Measurements from ENCODE around the gene RASGEF1B. TPM values are rescaled to one million over a fixed set of nuclear protein-coding genes. Genes with fewer than 3 reads are reported as not detected.

The RASGEF1B gene
- total and polyA plus RNA-seq, 4 experiments from 2014 or later = 2.2 to 9.4 (median 6.6) TPM

DNA sequence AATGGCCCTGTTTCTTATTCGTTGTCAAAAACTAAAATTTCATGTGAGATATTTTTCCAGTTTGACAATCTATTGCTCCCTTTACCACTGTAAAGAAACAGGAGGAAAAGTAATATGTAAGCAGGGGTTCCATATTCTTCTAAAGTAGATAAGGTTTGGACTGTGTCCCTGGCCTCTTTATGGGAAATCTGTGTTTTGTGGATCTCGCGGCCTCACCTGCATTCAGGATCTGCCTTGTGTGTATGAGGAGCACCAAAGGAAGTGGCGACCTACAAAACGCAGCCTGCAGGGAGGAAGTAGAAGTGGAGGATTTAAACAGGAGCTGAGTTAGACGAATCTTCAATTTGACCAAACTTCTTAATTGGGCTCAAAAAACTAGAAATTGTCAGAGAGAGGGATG, 67.0 kb downstream of the RASGEF1B start:
- POLR2A ChIA-PET (ENCODE audit: partially characterized antibody) = no interaction called here
- CTCF ChIA-PET (ENCODE audit: partially characterized antibody) = interaction anchor here (1.3 kb wide), 1 partner anchor 441 kb away, joined by 3 read pairs; no protein-coding TSS in a partner anchor
- H3K4me3 ChIP-seq (ENCODE audit: low read length in 2 of 2) = no peak overlapping the region
- H3K36me3 ChIP-seq (ENCODE audit: insufficient read depth, low read length) = no peaks in the 10 kb centered on the region
- H3K4me1 ChIP-seq (ENCODE audit: insufficient read depth, low read length) = peaks cover 6% of the 10 kb centered on the region
- H3K27me3 ChIP-seq (ENCODE audit: insufficient read depth, low read length) = no peaks in the 10 kb centered on the region
- H3K27me3 Mint-ChIP-seq = peaks cover 2 to 8% of the 10 kb centered on the region in 2 donors
- intact Hi-C loops (cut with micrococcal nuclease) = loop anchor here (1.0 to 5.0 kb wide), 3 partner anchors 508 to 881 kb away; no protein-coding TSS in a partner anchor
- DNase-seq = no peak
- peaks cover 0 to 3% (median 1%) of the 10 kb centered on the region in 4 donors for H3K4me1 Mint-ChIP-seq
- no peaks in the 10 kb centered on the region for H3K9me3 ChIP-seq (ENCODE audit: control insufficient read depth in 1 of 2, low read length in 2 of 2)
- H3K27ac ChIP-seq (ENCODE audit: low read depth, low read length) = no peak overlapping the region
- peak overlapping the region in 1 of 8 donors; percentile 22 for H3K4me3 Mint-ChIP-seq
- peaks cover 0 to 2% (median 0%) of the 10 kb centered on the region in 8 donors for H3K9me3 Mint-ChIP-seq
- no peak overlapping the region for H3K27ac Mint-ChIP-seq
- H3K36me3 Mint-ChIP-seq = no peaks in the 10 kb centered on the region

DNA sequence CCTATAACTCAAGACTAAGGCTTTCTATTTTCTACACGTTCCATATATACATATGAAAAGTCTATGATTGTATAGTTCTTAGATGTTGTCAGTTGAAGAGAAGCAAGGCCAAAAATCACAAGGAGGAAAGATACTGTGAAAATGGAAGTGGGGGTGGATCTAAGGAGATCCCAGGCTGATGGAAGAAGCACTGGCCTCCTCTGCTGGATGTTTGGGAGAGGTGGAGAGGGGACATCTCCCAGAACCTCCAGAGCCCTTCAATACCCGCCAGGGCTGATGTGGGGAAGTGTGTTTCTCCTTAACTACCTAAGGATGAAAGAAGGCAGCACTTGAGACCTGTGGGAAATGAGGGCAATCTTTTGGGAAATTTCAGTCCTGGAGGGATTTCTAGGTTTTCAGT, 67.4 kb downstream of the RASGEF1B start:
- H3K36me3 Mint-ChIP-seq = no peaks in the 10 kb centered on the region
- CTCF ChIA-PET (ENCODE audit: partially characterized antibody) = interaction anchor here (1.3 kb wide), 1 partner anchor 442 kb away, joined by 3 read pairs; no protein-coding TSS in a partner anchor
- DNase-seq = no peak
- no peak overlapping the region for H3K27ac ChIP-seq (ENCODE audit: low read depth, low read length)
- H3K27me3 Mint-ChIP-seq = peaks cover 2 to 8% of the 10 kb centered on the region in 2 donors
- H3K27ac Mint-ChIP-seq = no peak overlapping the region
- H3K4me3 Mint-ChIP-seq = no peak overlapping the region
- no peak overlapping the region for H3K4me3 ChIP-seq (ENCODE audit: low read length in 2 of 2)
- H3K9me3 Mint-ChIP-seq = peaks cover 0 to 2% (median 0%) of the 10 kb centered on the region in 8 donors
- no peaks in the 10 kb centered on the region for H3K27me3 ChIP-seq (ENCODE audit: insufficient read depth, low read length)
- no peaks in the 10 kb centered on the region for H3K9me3 ChIP-seq (ENCODE audit: control insufficient read depth in 1 of 2, low read length in 2 of 2)
- POLR2A ChIA-PET (ENCODE audit: partially characterized antibody) = no interaction called here
- intact Hi-C loops (cut with micrococcal nuclease) = loop anchor here (2.0 kb wide), 1 partner anchor 509 kb away; no protein-coding TSS in a partner anchor
- no peaks in the 10 kb centered on the region for H3K36me3 ChIP-seq (ENCODE audit: insufficient read depth, low read length)
- H3K4me1 Mint-ChIP-seq = peaks cover 0 to 3% (median 1%) of the 10 kb centered on the region in 4 donors
- peaks cover 6% of the 10 kb centered on the region for H3K4me1 ChIP-seq (ENCODE audit: insufficient read depth, low read length)

DNA sequence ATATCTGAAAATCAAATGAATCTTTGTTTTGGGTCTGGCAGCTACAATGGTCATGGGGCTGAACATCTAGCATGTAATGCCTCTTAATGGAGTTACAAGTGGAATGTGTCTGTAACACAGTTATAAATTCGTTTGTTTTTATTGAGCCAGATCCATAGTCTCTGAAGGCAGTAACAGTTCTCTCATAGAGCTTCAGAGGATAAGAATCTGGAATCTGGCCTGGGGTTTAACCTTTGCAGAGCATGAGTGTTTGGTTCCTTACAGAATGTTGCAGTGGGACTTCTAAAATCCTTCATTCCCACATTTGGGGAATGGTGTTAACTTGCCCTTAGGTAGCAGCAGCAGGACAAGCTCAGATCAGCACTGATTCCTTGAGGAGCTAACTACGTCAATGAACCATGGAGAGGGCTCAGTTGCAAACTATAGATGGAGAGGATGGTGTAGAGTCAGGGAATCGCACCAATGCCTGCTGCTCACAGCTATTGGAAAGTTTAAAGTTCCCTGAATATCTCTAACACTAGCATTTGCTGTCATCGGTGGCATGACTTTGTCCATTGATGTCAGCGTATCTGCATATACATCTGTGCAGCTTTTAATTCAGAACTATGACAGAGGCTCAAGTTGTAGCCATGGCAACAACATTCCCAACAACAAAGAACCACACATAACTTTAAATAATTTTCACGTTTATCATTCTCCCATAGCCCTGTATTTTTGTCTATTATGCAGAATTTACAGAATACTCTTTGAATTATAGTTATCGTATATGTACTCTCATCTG, 72.2 kb downstream of the RASGEF1B start:
- no peaks in the 10 kb centered on the region for H3K27me3 ChIP-seq (ENCODE audit: insufficient read depth, low read length)
- intact Hi-C loops (cut with micrococcal nuclease) = no loop called here
- Mint-ChIP-seq H3K27me3 (peaks cover 0 to 8% of the 10 kb centered on the region in 2 donors), H3K27ac (no peak overlapping the region), H3K4me3 (no peak overlapping the region), H3K9me3 (peaks cover 0 to 2% (median 0%) of the 10 kb centered on the region in 8 donors), H3K36me3 (no peaks in the 10 kb centered on the region), H3K4me1 (no peaks in the 10 kb centered on the region)
- no peaks in the 10 kb centered on the region for H3K9me3 ChIP-seq (ENCODE audit: control insufficient read depth in 1 of 2, low read length in 2 of 2)
- POLR2A ChIA-PET (ENCODE audit: partially characterized antibody) = no interaction called here
- CTCF ChIA-PET (ENCODE audit: partially characterized antibody) = interaction anchor here (1.6 kb wide), 1 partner anchor 13 kb away, joined by 5 read pairs; no protein-coding TSS in a partner anchor
- DNase-seq = no peak
- H3K36me3 ChIP-seq (ENCODE audit: insufficient read depth, low read length) = no peaks in the 10 kb centered on the region
- no peak overlapping the region for H3K27ac ChIP-seq (ENCODE audit: low read depth, low read length)
- H3K4me1 ChIP-seq (ENCODE audit: insufficient read depth, low read length) = no peaks in the 10 kb centered on the region
- no peak overlapping the region for H3K4me3 ChIP-seq (ENCODE audit: low read length in 2 of 2)

DNA sequence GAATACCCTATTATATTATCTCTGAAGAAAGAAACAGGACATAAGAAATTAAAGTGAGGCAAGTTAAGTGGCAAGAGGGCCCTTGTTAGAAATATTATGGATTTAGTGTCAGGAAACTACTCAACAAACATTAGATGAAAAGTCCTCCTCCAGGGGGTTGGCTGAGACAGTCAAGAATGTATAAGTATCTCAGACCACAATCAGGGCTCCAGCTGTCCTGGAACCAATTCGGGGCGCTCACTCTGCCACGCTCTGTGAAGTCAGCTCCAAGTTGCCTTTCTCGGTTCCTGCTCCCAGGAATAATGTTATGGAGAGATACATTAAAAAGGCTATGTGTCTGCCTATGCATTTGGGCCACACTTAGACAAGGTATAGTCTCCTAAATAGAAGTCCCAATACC, 73.3 kb downstream of the RASGEF1B start:
- Mint-ChIP-seq H3K4me3 (no peak overlapping the region), H3K36me3 (no peaks in the 10 kb centered on the region), H3K27me3 (peaks cover 0 to 8% of the 10 kb centered on the region in 2 donors), H3K9me3 (peaks cover 0 to 2% (median 0%) of the 10 kb centered on the region in 8 donors), H3K4me1 (no peaks in the 10 kb centered on the region), H3K27ac (no peak overlapping the region)
- intact Hi-C loops (cut with micrococcal nuclease) = no loop called here
- no peak overlapping the region for H3K27ac ChIP-seq (ENCODE audit: low read depth, low read length)
- H3K9me3 ChIP-seq (ENCODE audit: control insufficient read depth in 1 of 2, low read length in 2 of 2) = no peaks in the 10 kb centered on the region
- H3K4me3 ChIP-seq (ENCODE audit: low read length in 2 of 2) = no peak overlapping the region
- CTCF ChIA-PET (ENCODE audit: partially characterized antibody) = interaction anchor here (1.6 kb wide), 1 partner anchor 14 kb away, joined by 5 read pairs; no protein-coding TSS in a partner anchor
- H3K36me3 ChIP-seq (ENCODE audit: insufficient read depth, low read length) = no peaks in the 10 kb centered on the region
- no peaks in the 10 kb centered on the region for H3K27me3 ChIP-seq (ENCODE audit: insufficient read depth, low read length)
- H3K4me1 ChIP-seq (ENCODE audit: insufficient read depth, low read length) = no peaks in the 10 kb centered on the region
- POLR2A ChIA-PET (ENCODE audit: partially characterized antibody) = no interaction called here
- DNase-seq = no peak

DNA sequence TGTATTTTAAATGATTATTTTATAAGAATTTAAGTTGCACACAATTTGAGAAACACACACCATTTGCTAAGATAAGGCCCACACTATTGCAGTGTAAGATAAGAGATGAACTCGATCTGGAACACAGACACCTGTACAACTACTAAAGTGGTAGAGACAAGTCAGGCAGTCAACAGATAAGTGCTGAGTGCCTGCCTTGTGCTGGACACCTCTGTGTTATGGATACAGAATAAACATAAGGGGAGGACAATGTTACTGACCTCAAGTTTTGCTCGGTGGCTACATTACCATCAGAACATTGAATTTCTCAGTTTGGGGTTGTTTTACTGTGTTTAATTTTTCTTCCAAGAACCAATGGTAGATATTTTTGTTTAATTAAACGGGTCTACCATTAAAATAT, 74.1 kb downstream of the RASGEF1B start:
- Mint-ChIP-seq H3K9me3 (peaks cover 0 to under 1% (median 0%) of the 10 kb centered on the region in 8 donors), H3K36me3 (no peaks in the 10 kb centered on the region), H3K4me1 (no peaks in the 10 kb centered on the region), H3K27me3 (peaks cover 0 to 7% of the 10 kb centered on the region in 2 donors), H3K4me3 (no peak overlapping the region), H3K27ac (no peak overlapping the region)
- ChIA-PET CTCF (ENCODE audit: partially characterized antibody) (no interaction called here), POLR2A (ENCODE audit: partially characterized antibody) (no interaction called here)
- no peak for DNase-seq
- no peaks in the 10 kb centered on the region for H3K9me3 ChIP-seq (ENCODE audit: control insufficient read depth in 1 of 2, low read length in 2 of 2)
- intact Hi-C loops (cut with micrococcal nuclease) = no loop called here
- no peaks in the 10 kb centered on the region for H3K36me3 ChIP-seq (ENCODE audit: insufficient read depth, low read length)
- no peaks in the 10 kb centered on the region for H3K27me3 ChIP-seq (ENCODE audit: insufficient read depth, low read length)
- H3K4me1 ChIP-seq (ENCODE audit: insufficient read depth, low read length) = no peaks in the 10 kb centered on the region
- H3K27ac ChIP-seq (ENCODE audit: low read depth, low read length) = no peak overlapping the region
- H3K4me3 ChIP-seq (ENCODE audit: low read length in 2 of 2) = no peak overlapping the region

DNA sequence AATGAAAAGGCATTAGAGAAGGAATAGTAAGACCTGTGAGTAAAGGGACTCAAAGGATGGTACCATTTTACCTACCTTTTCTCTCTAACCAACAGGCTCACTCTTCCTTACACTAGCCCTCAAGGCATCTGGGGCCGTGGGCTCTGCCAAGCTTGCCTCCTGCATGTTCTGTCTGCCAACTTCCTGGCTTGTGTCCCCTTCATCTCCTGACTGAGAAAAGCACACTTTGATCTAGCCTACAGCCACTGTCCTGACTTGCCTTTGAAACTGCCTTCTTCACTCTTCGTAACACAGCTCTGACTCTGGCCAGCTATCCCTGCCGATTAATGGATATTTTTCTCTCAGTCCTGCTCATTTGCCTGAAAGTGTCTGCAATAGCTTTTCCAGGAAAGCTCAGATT, 76.5 kb downstream of the RASGEF1B start:
- no peaks in the 10 kb centered on the region for H3K27me3 ChIP-seq (ENCODE audit: insufficient read depth, low read length)
- H3K4me1 ChIP-seq (ENCODE audit: insufficient read depth, low read length) = no peaks in the 10 kb centered on the region
- H3K36me3 ChIP-seq (ENCODE audit: insufficient read depth, low read length) = no peaks in the 10 kb centered on the region
- POLR2A ChIA-PET (ENCODE audit: partially characterized antibody) = no interaction called here
- intact Hi-C loops (cut with micrococcal nuclease) = no loop called here
- Mint-ChIP-seq H3K27me3 (peaks cover 2 to 4% of the 10 kb centered on the region in 2 donors), H3K27ac (no peak overlapping the region), H3K36me3 (no peaks in the 10 kb centered on the region), H3K4me3 (no peak overlapping the region), H3K4me1 (no peaks in the 10 kb centered on the region), H3K9me3 (no peaks in the 10 kb centered on the region)
- no peaks in the 10 kb centered on the region for H3K9me3 ChIP-seq (ENCODE audit: control insufficient read depth in 1 of 2, low read length in 2 of 2)
- H3K27ac ChIP-seq (ENCODE audit: low read depth, low read length) = no peak overlapping the region
- H3K4me3 ChIP-seq (ENCODE audit: low read length in 2 of 2) = no peak overlapping the region
- CTCF ChIA-PET (ENCODE audit: partially characterized antibody) = interaction anchor here (0.6 kb wide), 1 partner anchor 12 kb away, joined by 4 read pairs; no protein-coding TSS in a partner anchor
- no peak for DNase-seq

DNA sequence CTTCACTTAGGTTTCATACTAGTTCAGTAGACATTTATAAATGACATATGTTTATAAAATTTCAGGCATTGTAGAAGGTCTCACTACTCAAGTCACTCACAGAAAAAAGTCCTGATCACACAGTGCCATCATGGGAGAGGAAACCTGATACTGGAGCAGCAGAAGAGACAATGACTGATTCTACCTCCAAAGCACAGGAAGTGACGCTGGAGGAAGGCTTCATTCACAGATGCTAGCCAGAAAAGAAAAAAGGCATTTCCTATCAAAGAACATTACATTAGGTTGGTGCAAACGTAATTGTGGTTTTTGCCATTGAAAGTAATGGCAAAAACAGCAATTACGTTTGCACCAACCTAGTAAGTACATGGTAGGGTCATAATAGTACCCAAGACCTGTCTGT, 79.5 kb downstream of the RASGEF1B start:
- Mint-ChIP-seq H3K4me1 (no peaks in the 10 kb centered on the region), H3K27me3 (peaks cover 0 to 2% of the 10 kb centered on the region in 2 donors), H3K36me3 (no peaks in the 10 kb centered on the region), H3K9me3 (peaks cover 0 to 4% (median 0%) of the 10 kb centered on the region in 8 donors), H3K27ac (no peak overlapping the region), H3K4me3 (no peak overlapping the region)
- DNase-seq = peak in 4 of 5 donors; percentile 9 to 30 (median 14)
- no peaks in the 10 kb centered on the region for H3K36me3 ChIP-seq (ENCODE audit: insufficient read depth, low read length)
- no peak overlapping the region for H3K4me3 ChIP-seq (ENCODE audit: low read length in 2 of 2)
- no peaks in the 10 kb centered on the region for H3K9me3 ChIP-seq (ENCODE audit: control insufficient read depth in 1 of 2, low read length in 2 of 2)
- H3K4me1 ChIP-seq (ENCODE audit: insufficient read depth, low read length) = no peaks in the 10 kb centered on the region
- ChIA-PET CTCF (ENCODE audit: partially characterized antibody) (no interaction called here), POLR2A (ENCODE audit: partially characterized antibody) (no interaction called here)
- intact Hi-C loops (cut with micrococcal nuclease) = no loop called here
- H3K27me3 ChIP-seq (ENCODE audit: insufficient read depth, low read length) = no peaks in the 10 kb centered on the region
- H3K27ac ChIP-seq (ENCODE audit: low read depth, low read length) = no peak overlapping the region
